HG03064 (cell line): ENCODE measurements around the gene DPP4.
"Not testable (repeated sequence)": the region's sequence is repeated elsewhere in the genome, so short reads cannot be mapped to it uniquely, and the experiment has no call there.

Experiments
- ATAC-seq: cut with Tn5 transposase; IDR thresholded peaks from one replicate; pipeline ENCODE4 v1.9.1; 2021; ENCODE audit warnings: low read depth; ENCODE audit not compliant: unreplicated experiment

DPP4 gene

DNA sequence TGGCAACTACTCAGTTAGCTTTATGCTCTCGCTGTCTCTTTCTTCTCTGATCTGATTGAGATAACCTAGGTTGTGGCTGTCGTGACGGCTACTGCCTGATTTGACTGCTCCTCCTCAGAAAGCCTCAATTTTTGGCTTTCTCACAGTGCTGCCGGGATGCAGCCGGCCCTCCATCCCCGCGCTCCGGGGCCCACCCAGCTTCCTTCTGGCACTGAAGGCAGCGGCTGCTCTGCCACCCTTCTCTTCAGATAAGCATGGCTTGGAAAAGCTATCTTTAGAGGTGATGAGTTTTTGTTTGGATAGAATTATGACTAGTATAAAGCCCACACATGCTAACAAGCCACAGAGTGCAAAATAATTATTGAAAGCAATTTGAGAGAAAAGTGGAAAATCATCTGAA lies 102.5 kb downstream of the DPP4 start:
- ATAC-seq = no peak

DNA sequence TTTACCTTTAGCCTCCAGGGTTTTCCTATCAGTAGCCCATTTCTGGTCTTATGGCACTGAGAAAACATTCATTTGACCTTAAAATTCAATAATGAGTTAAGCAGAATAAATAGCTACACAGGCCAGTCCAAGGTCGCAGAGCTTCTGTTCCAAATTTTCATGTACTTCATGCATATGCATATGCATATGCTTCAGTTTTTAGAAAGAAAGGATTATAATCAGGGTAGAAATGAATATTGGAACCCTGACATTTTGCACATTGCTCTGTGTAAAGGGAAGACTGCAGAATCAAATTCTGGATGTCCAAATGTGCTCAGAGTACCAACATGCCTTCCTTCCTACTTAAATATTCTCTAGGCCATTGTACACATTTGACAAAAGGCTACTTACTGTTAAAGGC lies 104.9 kb downstream of the DPP4 start:
- ATAC-seq = no peak

DNA sequence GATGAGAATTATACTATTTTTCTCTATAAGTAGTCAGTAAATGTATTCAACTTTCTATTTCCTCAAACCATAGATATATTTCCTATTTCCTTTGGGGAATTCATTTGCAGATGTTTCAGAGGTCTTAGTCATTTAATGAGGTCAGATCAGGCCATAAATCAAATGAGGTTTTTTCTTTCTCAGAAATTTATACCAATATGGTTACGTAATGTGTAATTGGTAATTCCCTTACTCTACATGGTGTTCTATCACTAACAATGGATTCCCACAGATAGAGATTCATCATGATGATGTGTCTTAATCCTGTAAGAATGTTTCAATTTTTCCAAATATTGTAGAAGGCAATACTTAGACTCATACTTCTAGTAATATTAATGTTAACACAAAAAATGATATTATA lies 108.0 kb downstream of the DPP4 start:
- ATAC-seq = no peak

DNA sequence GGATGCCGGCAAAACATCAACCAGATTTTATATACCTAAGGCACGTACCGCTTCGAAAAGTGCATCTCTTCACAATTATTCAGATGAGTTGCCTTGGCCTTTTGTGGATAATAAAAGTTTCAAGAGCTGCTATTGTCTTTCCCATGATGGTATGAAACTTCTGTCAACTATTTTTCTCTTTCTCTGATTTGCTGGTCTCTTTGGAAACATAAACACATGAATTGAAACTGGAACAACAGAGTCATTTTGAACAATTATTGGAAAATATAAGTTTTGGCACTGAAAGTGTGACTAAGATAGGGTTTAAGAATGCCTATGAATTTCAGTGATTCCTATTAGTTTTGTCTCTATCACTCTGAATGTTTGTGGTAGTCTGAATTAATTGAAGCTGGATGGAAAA lies 109.9 kb downstream of the DPP4 start:
- no peak for ATAC-seq

DNA sequence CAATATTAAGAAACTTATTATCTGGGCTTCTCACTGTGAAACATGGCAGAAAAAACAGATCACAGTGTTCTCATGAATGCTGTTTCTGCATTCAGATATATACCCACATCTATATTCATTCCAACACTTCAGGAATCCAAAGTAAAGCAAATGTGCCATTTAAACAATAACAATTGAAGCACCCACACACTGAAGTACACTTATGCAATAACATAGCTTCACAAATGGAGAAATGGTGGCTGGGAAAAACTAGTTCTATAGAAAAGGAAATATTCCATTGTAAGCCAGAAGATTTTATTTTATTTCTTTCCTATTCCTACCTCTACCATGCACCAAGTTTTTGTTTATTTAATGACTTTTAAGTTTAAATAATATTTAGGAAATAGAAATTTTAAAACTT lies 111.9 kb downstream of the DPP4 start:
- no peak for ATAC-seq

DNA sequence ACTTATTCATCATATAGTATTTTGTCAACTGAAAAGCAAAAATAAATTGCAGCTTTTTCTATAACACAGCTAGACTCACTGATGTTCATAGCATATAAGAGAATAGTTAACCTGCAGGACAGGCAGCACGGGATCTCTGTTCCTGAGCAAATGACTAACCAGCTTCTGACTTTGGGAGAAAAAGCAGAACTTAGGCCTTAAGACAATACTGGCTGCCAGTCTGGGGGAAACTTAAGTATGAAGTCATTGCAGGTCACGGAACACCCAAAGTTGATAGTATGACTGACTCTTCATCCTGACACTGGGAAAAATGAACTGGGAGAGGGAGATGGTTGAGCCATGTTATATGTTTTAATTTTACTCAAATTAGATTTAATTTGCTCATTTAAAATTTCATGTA lies 113.0 kb downstream of the DPP4 start:
- no peak for ATAC-seq

DNA sequence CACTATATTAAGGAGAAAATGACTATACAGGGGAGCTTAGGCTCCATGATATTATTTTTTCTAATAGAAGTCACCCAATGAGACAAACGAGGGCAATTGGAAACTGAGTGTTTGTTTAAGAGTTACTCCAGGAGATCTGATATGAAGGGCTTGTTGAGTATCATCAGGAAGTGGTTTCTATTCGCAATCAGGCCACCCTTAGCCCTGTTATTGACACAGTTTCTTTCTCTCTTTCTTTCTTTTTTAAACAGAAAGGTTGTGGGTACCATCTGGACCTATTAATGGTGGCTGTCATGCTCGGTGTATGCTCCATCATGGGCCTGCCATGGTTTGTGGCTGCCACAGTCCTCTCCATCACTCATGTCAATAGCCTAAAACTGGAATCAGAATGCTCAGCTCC lies 117.3 kb downstream of the DPP4 start:
- ATAC-seq = no peak

DNA sequence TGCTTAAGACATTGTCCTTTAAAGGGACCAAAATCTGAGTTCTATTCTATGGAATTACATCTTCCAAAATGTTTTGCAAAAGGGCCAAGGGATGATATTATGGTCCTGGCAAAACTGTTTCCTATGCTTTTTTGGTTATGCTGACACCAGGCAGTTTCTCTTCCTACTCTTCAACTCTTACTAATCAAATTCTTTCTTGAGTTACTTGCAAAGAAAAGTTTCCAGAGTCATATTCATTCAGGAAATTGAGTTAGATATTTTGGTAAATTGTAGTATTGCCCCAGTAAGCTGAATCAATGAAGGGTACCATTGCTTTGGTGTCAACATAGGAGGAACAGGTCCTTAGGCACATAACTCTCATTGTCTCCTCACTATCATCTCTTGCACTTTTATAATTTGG lies 118.8 kb downstream of the DPP4 start:
- no peak for ATAC-seq

DNA sequence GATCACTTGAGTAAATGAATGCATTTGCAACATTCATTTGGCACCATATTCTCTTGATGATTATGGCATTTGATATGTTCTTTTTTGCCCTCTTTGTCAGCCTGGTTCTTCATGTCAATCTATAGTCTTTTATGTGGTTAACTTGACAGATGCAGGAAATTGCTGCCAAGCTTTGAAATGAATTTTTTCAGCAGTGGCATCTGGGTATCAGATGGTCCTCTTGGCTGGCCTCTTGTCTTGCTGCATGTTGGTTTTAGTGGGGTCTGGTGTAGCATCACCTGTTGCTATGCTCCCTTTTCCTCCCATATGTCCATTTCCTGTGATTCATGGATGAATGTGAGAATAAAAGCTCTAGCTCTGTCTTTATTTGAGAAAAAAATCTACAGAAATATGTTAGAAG lies 119.9 kb downstream of the DPP4 start:
- ATAC-seq = no peak

DNA sequence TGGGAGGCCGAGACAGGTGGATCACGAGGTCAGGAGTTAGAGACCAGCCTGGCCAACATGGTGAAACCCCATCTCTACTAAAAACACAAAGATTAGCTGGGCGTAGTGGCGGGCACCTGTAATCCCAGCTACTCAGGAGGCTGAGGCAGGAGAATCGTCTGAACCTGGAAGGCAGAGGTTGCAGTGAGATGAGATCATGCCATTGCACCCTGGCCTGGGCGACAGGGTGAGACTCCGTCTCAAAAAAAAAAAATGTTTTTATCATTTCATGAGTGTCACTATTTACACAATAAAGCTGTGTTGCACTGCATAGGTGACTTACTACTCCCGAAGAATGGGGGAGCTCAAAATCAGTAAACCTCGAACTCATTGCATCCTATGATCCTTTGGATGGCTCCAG lies 120.6 kb downstream of the DPP4 start:
- ATAC-seq = not testable (repeated sequence)

DNA sequence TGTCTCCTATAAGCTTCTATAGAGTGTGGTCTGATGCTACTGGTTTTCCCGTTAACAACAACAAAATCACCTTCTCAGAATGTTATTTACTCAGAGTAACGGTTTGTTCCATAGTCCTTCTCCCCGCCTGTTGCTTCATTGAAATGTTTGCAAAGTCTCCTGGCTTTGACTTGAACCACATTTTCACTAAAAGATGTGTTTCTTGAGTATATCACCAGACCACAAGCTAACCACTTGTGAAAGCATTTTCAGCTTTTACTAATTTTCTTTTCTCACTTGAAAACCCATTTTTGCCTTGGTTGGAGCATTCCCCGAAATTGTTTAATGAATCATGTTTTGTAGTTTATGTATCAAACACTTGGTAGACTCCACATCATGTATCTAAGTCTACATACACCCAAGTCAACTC lies 121.2 kb downstream of the DPP4 start:
- no peak for ATAC-seq

DNA sequence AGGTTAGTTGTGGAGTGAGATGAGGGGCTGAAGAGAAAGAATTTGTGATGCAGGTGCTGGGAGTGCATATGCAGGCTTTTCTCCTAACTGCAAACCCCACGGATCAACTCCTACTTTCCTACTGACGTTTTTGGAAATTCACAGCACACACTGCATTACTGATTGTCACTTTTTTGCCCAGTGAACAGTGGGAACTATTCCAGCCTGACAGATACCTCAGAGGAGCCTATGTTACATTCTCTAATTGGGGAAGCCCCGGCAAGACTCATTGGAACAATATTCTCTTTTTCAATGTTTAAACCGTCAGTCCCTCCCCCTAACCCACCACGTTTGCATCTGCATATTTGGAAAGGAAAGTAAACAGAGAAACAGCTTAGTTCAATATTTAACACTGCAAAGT lies 126.2 kb downstream of the DPP4 start:
- no peak for ATAC-seq

DNA sequence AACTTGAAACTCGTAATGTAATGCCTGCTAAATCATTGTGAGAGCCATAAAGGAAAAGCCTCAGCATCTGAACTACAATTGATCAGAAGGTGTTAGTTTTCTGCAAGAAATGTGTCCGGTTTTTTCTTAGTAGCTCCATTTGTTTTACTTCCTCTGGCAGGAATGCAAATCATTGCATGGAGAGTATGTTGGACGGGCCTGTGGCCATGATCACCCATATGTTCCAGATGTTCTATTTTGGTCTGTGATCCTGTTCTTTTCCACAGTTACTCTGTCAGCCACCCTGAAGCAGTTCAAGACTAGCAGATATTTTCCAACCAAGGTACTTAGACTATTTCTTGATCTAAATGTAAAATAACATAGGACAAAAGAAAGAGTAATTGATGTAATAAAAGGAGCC lies 126.6 kb downstream of the DPP4 start:
- ATAC-seq = no peak

DNA sequence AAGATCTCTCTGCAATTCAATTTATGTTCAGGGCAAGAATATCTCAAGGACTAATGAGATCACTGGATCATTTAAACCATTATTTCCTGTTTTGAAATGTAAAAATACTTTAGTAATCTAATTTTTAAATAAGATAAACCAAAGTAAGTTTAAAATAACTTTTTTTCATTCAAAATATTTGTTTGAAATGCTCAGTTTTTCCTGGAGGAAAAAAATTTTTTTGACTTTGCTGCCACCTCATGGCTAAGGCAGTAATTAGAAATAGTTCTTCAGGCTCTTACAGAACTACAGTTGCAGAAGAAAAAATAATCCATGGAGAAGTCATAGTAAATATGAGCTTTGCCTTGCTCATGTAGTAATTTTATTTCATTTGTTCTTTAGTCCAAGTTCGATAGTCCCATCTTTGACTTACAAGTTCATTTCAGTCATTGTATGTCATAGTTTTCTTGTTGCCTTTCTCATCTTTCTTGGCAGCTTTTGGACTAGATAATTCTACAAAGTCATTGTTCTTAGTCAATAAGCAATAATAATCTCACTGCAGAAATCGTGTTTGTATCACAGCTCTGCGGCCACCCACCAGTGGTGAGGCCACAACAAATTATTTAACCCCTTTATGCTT lies 127.4 kb downstream of the DPP4 start:
- ATAC-seq = no peak

DNA sequence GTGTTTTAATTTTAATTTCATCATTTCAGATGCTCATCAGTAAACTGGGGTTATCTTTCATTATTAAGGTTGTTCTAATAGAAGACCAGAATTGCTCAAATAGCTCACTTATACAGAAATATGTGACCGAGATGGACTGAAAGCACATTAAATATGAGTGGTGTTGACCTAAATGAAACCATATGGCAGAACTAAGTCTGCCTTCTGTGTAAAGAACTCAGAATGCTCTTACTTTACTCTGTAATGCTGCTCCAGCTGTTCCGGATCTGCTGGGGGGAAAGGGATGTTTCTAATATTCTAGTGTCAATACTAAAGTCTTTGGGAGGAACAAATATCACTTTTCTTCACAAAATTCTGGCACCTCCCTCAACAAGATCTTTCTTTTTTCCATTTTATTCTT lies 131.0 kb downstream of the DPP4 start:
- ATAC-seq = no peak
